GM12891 (cell line): Measurements from ENCODE around the gene TRAF3.

ENCODE experiments used
- DNase-seq: peaks from one replicate; pipeline ENCODE4 v3.0.0; 2011; ENCODE audit warnings: low spot score; ENCODE audit not compliant: insufficient read length
- FAIRE-seq: peaks from 2 replicates; lab custom pipeline; 2011; peaks lifted over from hg19 to GRCh38; lab: Jason Lieb, UNC
- PAX5 ChIP-seq: IDR thresholded peaks from 2 replicates; pipeline ENCODE4 v1.6.1; 2011; ENCODE audit warnings: low read length, moderate library complexity, mild to moderate bottlenecking; ENCODE audit not compliant: insufficient read depth, severe bottlenecking
- POLR2A ChIP-seq: IDR thresholded peaks from 2 replicates; pipeline ENCODE4 v1.6.1; 2011; ENCODE audit warnings: low read depth, low read length, control low read depth
- POLR2AphosphoS5 ChIP-seq: IDR thresholded peaks from 2 replicates; pipeline ENCODE4 v1.6.1; 2011; ENCODE audit warnings: low read depth, low read length, control low read depth
- POU2F2 ChIP-seq: IDR thresholded peaks from 2 replicates; pipeline ENCODE4 v1.6.1; 2011; ENCODE audit warnings: low read depth, mild to moderate bottlenecking, control low read depth, low read length, moderate library complexity
- SPI1 ChIP-seq: IDR thresholded peaks from 2 replicates; pipeline ENCODE4 v1.6.1; 2011; ENCODE audit warnings: low read depth, low read length, control low read depth
- TAF1 ChIP-seq: IDR thresholded peaks from 2 replicates; pipeline ENCODE4 v1.6.1; 2011; ENCODE audit warnings: low read depth, low read length, control low read depth

TRAF3 gene

DNA sequence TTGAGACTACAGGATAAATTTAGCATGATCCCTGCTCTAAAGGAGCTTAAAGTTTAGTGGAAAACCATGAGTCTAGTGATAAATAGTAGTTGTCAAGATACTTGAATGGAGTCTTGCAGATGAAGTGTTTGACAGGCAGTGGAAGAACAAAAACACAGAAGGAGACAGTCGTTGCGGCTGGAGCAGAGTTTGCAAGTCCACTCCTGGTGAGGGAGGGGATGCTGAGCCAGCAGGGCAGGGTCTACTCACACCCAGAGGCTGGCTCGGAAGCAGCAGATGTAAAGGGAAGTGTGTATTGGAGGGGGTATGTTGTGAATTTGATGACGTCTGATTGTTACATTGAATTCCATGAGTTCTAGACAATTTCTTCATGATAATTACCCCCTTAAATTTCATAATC, 61.3 kb downstream of the TRAF3 start:
- FAIRE-seq (no peak), DNase-seq (no peak)
- TF ChIP-seq POU2F2, result no peak
- no peak for TF ChIP-seq POLR2AphosphoS5
- TF ChIP-seq TAF1, result no peak
- no peak for TF ChIP-seq PAX5
- TF ChIP-seq POLR2A, result 0 out of 2 replicates have a peak, but pooled peaks have one; percentile 1

GRCh38 chr14:102840115-102840514, 62.9 kb downstream of the TRAF3 start:
- FAIRE-seq, result no peak
- TF ChIP-seq POLR2A (no peak), POU2F2 (no peak), SPI1 (no peak), PAX5 (no peak), POLR2AphosphoS5 (no peak), TAF1 (no peak)
- no peak for DNase-seq

DNA sequence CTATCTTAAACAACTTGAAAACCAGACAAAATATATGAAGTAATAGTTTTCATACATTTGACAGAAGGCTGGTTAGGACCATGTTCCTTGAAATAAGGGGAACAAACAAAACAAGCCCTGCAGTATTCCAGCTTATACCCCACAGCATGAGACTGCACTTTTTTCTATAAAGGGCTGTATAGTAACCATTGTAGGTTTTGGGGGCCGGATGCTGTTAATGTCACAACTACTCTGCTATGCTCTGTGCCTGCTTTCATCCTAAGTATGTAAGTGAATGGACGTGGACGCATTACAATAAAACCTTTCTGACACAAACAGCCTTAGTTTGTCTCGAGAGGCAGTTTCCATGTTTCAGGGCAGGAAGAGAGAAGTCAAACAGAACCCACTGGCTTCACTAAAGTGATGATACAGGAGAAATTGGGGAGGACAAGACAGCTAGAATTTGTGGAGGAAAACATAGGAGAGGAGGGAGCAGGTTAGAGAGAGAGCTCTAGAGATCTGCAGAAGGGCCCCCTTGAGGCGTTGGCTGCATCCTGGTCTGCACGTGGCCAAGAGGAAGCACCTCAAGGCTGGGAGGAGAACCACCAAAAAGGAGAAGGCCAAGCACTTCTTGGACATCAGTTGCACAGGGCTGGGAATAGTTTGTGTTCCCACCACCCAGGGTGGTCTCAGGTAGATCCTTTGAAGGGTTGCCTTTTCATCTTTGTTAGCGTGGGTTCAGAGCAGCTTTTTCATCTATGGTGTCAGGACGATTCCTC, 63.7 kb downstream of the TRAF3 start:
- FAIRE-seq (no peak), DNase-seq (no peak)
- no peak for TF ChIP-seq PAX5
- peak; percentile 53; the same call in 1 of the 2 replicates for TF ChIP-seq POLR2A

DNA sequence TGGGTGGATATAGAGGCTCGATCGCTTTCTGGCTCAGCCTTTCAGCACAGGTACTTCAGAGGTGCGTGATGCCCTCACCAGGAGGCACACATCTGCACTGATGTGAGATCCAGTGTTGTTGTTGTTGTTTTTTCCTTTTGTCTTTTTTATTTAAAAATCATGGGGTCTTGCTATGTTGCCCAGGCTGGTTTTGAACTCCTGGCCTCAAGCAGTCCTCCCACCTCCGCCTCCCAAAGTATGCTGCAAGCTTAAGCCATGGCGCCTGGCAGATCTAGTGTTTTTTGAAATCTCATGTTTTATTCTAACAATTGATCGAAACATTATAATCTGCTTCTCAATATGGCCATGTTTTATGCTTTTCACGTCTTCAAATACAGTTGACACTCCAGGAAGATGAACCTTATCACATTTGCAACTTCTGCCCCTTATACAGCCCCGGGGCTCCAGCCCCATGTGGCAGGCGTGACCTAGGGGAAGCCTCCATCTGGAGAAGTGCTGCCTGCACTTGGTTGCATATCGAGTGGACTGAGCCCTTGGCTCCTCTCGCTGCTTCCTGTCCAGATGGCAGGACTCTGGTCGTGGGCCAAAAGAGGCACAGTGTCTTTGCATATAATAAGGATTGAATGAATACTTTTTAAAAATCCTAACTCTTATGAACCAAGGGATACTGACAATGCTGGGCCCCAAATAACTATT, 71.7 kb downstream of the TRAF3 start:
- TF ChIP-seq SPI1 (no peak), POU2F2 (no peak), TAF1 (no peak), PAX5 (no peak), POLR2A (no peak), POLR2AphosphoS5 (no peak)
- no peak for FAIRE-seq
- no peak for DNase-seq

GRCh38 chr14:102849526-102850379, 72.5 kb downstream of the TRAF3 start:
- no peak for FAIRE-seq
- no peak for DNase-seq
- TF ChIP-seq SPI1 (no peak), TAF1 (no peak)

DNA sequence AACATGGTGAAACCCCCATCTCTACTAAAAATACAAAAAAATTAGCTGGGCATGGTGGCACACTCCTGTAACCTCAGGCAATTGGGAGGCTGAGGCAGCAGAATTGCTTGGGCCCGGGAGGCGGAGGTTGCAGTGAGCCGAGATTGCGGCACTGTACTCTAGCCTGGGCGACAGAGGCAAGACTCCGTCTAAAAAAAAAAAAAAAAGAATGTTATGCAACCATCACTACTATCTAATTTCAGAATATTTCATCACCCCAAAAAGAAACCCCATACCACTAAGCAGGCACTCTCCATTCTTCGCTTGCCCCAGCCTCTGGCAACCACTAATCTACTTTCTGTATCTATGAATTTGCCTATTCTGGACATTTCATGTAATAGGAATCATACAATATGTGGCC, 76.4 kb downstream of the TRAF3 start:
- TF ChIP-seq POLR2AphosphoS5 (no peak), TAF1 (no peak), PAX5 (no peak), SPI1 (no peak), POU2F2 (no peak)
- no peak for FAIRE-seq
- DNase-seq, result no peak

GRCh38 chr14:102854091-102854703, 76.9 kb downstream of the TRAF3 start:
- no peak for FAIRE-seq
- no peak for TF ChIP-seq SPI1
- TF ChIP-seq POLR2AphosphoS5, result no peak
- no peak for TF ChIP-seq TAF1
- no peak for TF ChIP-seq POLR2A
- no peak for TF ChIP-seq POU2F2
- TF ChIP-seq PAX5, result no peak
- no peak for DNase-seq

GRCh38 chr14:102856179-102856578, 78.9 kb downstream of the TRAF3 start:
- TF ChIP-seq POU2F2 (no peak), TAF1 (no peak), SPI1 (no peak), POLR2AphosphoS5 (no peak), PAX5 (no peak)
- FAIRE-seq, result no peak
- no peak for DNase-seq

DNA sequence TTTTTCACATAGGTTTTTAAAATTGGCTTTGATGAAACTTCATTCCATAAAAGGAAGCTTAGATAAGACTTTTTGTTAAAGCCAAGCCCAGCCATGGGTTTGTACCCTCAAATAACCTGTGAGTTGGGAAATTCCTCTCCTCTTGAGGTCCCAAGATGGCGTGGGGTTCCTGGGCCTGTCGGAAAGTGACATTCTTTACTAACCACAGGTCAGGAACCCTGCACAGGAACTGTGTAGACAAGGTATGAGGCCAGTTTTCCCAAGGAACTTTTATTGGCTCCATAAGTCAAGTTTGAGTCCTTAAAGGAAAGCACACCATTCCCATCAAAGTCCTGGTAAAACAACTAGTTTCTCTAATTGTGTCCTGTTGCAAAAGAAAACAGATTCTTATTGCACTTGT, 80.2 kb downstream of the TRAF3 start:
- no peak for TF ChIP-seq POLR2AphosphoS5
- TF ChIP-seq POLR2A, result no peak
- no peak for TF ChIP-seq POU2F2
- TF ChIP-seq PAX5, result no peak
- TF ChIP-seq SPI1, result no peak
- TF ChIP-seq TAF1, result no peak

GRCh38 chr14:102859911-102860310, 82.7 kb downstream of the TRAF3 start:
- TF ChIP-seq TAF1 (no peak), SPI1 (no peak), POLR2AphosphoS5 (no peak), POU2F2 (no peak), PAX5 (no peak), POLR2A (no peak)
- FAIRE-seq, result no peak
- DNase-seq, result no peak

More for the DNA sequence above, 80.2 kb downstream of the TRAF3 start:
- DNase-seq, result no peak
- no peak for FAIRE-seq
